Activated T-cell treated with anti-CD3 and anti-CD28 coated beads, Interleukin-2, amount 50 U/mL, for 24 hours (primary cell): ENCODE results near the gene CFAP61.
"Not testable (repeated sequence)": the region's sequence is repeated elsewhere in the genome, so short reads cannot be mapped to it uniquely, and the experiment has no call there.

Experiments used
- DNase-seq: peaks from one replicate; pipeline ENCODE4 v3.0.0-alpha.2; 2020
- H3K27ac Mint-ChIP-seq: 2 replicates; pipeline ENCODE4 v1.8.0; 2020; ENCODE audit warnings: mild to moderate bottlenecking, mixed read lengths
- H3K27me3 Mint-ChIP-seq: 2 replicates; pipeline ENCODE4 v1.8.0; 2020; ENCODE audit warnings: mixed read lengths
- H3K36me3 Mint-ChIP-seq: 2 replicates; pipeline ENCODE4 v1.8.0; 2020; ENCODE audit warnings: low read depth, mixed read lengths
- H3K4me1 Mint-ChIP-seq: 2 replicates; pipeline ENCODE4 v1.8.0; 2020; ENCODE audit warnings: low read depth, mixed read lengths
- H3K4me3 Mint-ChIP-seq: 2 replicates; pipeline ENCODE4 v1.8.0; 2020; ENCODE audit warnings: mild to moderate bottlenecking, moderate library complexity, mixed read lengths
- H3K9me3 Mint-ChIP-seq: 2 replicates; pipeline ENCODE4 v1.8.0; 2020; ENCODE audit warnings: mixed read lengths

Gene CFAP61

DNA sequence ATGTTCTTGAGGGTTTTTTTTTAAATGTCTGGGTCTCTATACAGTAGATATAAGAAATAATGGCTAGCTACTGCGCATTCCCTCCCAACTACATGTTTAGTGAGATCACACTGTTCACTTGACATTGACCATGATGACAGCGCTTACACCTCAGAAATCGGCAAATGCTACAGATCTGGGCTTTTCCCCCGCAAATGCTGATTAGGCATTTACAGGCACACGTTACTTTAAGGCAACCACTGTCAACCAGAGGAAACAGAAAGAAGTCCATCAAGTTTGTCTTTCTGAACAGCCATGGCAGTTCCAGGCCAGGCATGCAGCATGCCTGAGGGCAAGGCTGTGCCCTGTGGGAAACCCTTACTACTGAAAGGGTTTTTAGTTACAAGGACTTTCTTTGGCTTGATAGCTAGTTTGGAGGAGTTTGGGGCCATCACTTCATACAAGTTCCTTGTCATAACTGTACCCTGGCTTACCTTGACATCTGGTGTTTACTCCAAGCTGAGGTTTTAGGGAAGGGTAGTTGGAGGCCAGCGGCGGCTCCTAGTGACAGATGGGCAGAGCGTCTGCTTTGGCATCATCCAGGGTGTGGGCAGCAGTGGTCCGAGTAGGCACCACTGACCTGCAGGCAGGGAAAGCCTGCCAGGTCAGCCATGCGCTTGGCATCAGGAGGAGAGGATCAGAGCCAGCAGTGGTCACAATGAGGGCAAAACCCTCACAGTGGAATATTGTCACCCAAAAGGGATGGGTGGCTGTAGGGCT lies 43.0 kb downstream of the CFAP61 start:
- peaks cover 22% of the 10 kb centered on the region for H3K27me3 Mint-ChIP-seq
- no peak overlapping the region for H3K27ac Mint-ChIP-seq
- no peak overlapping the region for H3K4me3 Mint-ChIP-seq
- no peaks in the 10 kb centered on the region for H3K9me3 Mint-ChIP-seq
- no peak for DNase-seq
- no peaks in the 10 kb centered on the region for H3K4me1 Mint-ChIP-seq
- H3K36me3 Mint-ChIP-seq: no peaks in the 10 kb centered on the region

DNA sequence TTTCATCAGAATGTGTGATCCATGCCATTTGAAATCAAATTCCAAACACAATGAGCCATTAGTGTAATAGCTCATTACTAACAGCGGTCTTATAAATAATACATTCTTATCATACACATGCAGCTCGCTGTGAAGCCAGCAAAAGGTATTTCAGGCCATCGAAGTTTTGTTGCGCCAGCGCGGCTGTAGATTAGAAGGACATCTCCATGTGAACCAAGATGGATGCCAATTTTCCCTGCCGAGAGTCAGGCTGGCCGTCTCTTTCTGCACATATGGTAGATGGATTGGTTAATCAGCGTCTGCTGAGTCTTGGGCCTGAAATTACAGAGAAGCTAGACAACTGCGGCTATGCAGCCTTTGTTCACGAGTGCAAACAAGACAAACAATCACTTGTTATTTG lies 44.1 kb downstream of the CFAP61 start:
- H3K4me3 Mint-ChIP-seq: no peak overlapping the region
- H3K4me1 Mint-ChIP-seq: no peaks in the 10 kb centered on the region
- no peak for DNase-seq
- H3K36me3 Mint-ChIP-seq: no peaks in the 10 kb centered on the region
- no peaks in the 10 kb centered on the region for H3K9me3 Mint-ChIP-seq
- H3K27me3 Mint-ChIP-seq: peaks cover 22% of the 10 kb centered on the region
- no peak overlapping the region for H3K27ac Mint-ChIP-seq

DNA sequence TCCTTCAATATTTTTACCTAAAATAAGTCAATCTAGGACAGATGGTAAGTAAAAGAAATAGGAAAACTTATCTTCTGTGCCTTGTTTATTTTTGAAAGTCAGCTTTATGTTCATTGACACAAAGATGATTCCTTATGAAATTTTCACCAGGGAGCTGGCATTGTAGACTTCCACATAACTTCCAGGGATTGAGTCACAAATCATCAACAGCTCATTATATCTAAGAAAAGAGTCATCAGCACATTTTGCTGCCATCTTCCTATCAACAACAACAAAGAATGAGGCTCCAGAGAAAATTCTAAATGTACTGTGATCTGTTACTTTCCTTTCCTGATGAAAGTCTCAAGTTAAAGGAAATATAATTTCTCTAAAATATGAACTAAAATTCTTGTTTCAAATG lies 48.5 kb downstream of the CFAP61 start:
- Mint-ChIP-seq H3K9me3 (no peaks in the 10 kb centered on the region), H3K4me1 (no peaks in the 10 kb centered on the region), H3K36me3 (no peaks in the 10 kb centered on the region), H3K27ac (no peak overlapping the region), H3K27me3 (peaks cover 10% of the 10 kb centered on the region), H3K4me3 (no peak overlapping the region)
- no peak for DNase-seq

DNA sequence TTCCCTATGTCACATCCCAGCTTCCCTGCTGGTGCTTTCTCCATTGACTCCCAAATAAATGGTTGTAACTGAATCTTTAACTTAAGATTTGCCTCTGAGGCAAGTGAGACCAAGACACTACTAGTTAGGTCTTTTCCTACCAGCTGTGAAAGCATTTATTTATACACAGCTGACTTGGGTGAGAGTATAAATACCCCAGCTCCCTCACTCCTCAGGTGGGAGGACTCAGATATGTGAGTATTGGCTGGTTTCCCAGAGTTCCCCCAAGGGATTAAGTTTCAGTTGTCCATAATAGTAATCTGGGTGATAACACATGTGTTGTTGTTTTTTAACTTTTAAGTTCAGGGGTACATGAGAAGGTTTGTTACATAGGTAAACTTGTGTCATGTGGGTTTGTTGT lies 49.8 kb downstream of the CFAP61 start:
- H3K4me3 Mint-ChIP-seq: no peak overlapping the region
- H3K36me3 Mint-ChIP-seq: no peaks in the 10 kb centered on the region

DNA sequence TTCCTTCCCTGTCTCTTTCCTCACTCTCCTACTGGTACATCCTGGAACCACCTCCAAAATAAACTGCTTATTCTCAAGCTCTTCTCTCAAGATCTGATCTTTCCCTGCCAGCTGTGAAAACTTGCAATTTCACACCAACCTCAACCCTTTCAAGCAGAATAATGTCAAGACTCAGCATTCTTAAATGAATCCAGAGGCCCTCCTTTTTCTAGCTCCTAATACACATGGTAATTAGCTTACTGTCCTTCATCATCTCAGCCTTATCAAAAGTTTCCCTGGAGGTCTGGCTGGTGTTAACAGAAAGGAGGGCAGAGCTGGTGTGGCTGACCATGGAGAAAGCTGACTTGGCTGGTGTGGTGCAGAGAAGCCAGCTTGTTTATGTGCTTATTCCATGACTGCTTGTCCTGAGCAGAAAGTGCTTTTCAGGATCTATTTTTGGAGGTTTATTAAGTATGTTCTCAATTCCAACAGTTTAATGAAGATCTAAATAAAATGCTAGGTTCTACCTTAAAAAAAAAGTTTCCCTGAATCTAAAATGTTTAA lies 50.5 kb downstream of the CFAP61 start:
- Mint-ChIP-seq H3K9me3 (no peaks in the 10 kb centered on the region), H3K4me3 (no peak overlapping the region), H3K27ac (no peak overlapping the region), H3K36me3 (no peaks in the 10 kb centered on the region), H3K4me1 (no peaks in the 10 kb centered on the region), H3K27me3 (peaks cover 13% of the 10 kb centered on the region)
- no peak for DNase-seq

More for the DNA sequence above, 49.8 kb downstream of the CFAP61 start:
- H3K27ac Mint-ChIP-seq: no peak overlapping the region
- no peaks in the 10 kb centered on the region for H3K4me1 Mint-ChIP-seq
- no peaks in the 10 kb centered on the region for H3K9me3 Mint-ChIP-seq
- DNase-seq: no peak
- peaks cover 16% of the 10 kb centered on the region for H3K27me3 Mint-ChIP-seq

DNA sequence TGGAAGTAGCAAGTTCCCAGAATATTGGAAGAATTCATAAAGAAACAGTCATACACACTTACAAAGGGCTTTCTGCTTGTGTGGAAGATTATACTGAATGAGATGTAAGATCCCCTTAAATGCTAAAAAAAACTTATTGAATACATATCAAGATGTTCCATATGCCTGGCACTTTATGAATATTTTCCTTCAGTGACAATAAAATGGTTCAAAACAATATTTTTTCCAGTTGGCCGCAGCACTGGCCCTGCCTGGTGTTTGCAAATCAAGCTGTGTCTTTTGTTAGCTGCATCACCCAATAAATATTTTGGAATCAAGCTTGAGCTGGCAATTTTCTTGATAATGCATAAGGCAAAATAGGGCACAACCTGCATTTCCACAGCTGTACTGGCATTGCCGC lies 51.2 kb downstream of the CFAP61 start:
- Mint-ChIP-seq H3K9me3 (no peaks in the 10 kb centered on the region), H3K36me3 (no peaks in the 10 kb centered on the region), H3K4me1 (no peaks in the 10 kb centered on the region), H3K27me3 (peaks cover 11% of the 10 kb centered on the region), H3K27ac (no peak overlapping the region), H3K4me3 (no peak overlapping the region)
- no peak for DNase-seq

DNA sequence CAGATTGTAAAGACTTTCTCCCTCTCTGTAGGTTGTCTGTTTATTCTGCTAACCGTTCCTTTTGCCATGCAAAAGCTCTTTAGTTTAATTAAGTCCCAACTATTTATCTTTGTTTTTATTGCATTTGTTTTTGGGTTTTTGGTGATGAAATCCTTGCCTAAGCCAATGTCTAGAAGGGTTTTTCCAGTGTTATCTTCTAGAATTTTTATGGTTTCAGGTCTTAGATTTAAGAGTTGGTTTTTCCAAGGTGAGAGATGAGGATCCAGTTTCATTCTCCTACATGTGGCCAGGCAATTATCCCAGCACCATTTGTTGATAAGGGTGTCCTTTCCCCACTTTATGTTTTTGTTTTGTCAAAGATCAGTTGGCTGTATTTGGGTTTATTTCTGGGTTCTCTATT lies 70.9 kb downstream of the CFAP61 start:
- not testable (repeated sequence) for H3K4me1 Mint-ChIP-seq, DNase-seq, H3K9me3 Mint-ChIP-seq, H3K36me3 Mint-ChIP-seq, H3K4me3 Mint-ChIP-seq, H3K27ac Mint-ChIP-seq
- peaks cover 42% of the 10 kb centered on the region for H3K27me3 Mint-ChIP-seq

DNA sequence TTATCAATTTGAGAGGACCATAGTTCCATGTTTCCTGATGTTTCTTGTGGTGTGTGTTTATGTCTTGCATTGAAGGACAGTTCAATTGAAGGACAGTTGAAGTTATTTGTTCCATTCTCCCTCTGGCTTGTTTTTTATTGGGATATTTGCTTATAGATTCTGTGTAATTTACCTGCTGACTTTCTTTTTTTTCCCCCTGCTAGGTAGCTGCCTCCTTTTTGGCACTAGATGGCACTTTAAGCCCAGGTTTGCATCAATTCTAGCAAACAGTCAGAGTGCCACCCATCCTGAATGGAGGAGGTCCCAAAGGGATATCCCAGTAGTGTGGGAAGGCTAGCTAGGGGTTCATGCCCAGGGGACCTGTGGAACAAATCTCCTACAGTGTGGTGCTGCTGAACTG lies 78.1 kb downstream of the CFAP61 start:
- Mint-ChIP-seq H3K27ac (no peak overlapping the region), H3K4me3 (no peak overlapping the region), H3K4me1 (no peaks in the 10 kb centered on the region), H3K27me3 (peaks cover 45% of the 10 kb centered on the region), H3K9me3 (peaks cover 9% of the 10 kb centered on the region), H3K36me3 (no peaks in the 10 kb centered on the region)
- DNase-seq: no peak

DNA sequence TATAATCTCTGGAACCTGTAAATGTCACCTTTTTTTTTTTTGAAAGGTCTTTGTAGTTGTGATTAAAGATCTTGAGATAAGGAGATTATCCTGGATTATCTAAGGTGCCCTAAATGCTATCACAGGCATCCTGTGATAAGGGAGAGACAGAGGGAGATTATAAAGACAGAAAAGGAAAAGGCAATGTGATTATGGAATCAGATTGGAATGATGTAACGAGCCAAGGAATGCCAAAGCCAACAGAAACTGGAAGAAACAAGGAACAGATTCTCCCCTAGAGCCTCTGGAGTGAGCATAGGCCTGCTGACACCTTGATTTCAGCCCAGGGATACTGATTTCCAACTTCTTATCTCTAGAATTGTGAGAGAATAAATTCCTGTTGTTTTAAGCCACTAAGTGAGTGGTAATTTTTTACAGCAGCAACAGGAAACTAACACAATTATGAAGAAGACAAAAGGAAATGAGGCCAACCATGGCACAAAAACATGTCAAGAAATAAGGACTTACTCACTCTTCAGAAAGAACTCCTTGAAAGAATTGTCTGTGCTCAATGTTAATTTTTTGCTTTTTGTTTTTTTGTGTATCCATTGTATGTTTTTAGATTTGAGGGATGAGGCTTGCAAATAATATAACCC lies 82.7 kb downstream of the CFAP61 start:
- Mint-ChIP-seq H3K4me1 (no peaks in the 10 kb centered on the region), H3K36me3 (no peaks in the 10 kb centered on the region), H3K27ac (no peak overlapping the region), H3K27me3 (peaks cover 18% of the 10 kb centered on the region), H3K9me3 (peaks cover 7% of the 10 kb centered on the region), H3K4me3 (no peak overlapping the region)
- DNase-seq: no peak

DNA sequence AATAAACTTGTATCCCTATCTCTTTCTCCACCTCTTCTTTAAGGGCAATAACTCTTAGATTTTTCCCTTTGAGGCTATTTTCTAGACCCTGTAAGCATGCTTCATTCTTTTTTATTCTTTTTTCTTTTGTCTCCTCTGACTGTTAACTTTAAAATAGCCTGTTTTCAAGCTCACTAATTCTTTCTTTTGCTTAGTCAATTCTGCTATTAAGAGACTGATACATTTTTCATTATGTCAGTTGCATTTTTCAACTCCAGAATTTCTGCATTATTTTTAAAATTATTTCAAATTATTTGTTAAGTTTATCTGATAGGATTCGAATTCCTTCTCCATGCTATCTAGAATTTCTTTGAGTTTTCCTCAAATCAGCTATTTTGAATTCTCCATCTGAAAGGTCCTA lies 84.0 kb downstream of the CFAP61 start:
- Mint-ChIP-seq H3K4me3 (no peak overlapping the region), H3K27me3 (peaks cover 10% of the 10 kb centered on the region), H3K27ac (no peak overlapping the region), H3K4me1 (no peaks in the 10 kb centered on the region), H3K36me3 (no peaks in the 10 kb centered on the region), H3K9me3 (peaks cover 3% of the 10 kb centered on the region)
- DNase-seq: no peak

DNA sequence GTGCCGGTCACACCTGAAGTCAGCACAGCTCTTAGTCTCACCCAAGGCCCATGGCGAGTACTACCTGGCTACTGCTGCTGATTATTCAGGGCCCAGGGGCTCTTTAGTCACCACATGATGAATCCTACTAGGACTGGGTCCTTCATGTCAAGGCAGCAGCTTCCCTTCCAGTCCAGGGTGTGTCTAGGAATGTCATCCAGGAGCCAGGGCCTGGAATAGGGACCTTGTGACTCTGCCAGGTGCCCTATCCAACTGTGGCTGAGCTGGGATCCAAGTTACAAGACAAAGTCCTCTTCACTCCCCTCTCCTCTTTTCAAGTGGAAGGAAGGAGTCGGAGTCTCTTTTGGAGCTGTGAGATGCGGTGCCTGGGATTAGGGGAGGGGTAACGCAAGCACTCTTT lies 85.5 kb downstream of the CFAP61 start:
- Mint-ChIP-seq H3K27me3 (peaks cover 6% of the 10 kb centered on the region), H3K36me3 (no peaks in the 10 kb centered on the region), H3K4me1 (no peaks in the 10 kb centered on the region), H3K27ac (no peak overlapping the region), H3K4me3 (no peak overlapping the region), H3K9me3 (peaks cover 3% of the 10 kb centered on the region)
- no peak for DNase-seq

DNA sequence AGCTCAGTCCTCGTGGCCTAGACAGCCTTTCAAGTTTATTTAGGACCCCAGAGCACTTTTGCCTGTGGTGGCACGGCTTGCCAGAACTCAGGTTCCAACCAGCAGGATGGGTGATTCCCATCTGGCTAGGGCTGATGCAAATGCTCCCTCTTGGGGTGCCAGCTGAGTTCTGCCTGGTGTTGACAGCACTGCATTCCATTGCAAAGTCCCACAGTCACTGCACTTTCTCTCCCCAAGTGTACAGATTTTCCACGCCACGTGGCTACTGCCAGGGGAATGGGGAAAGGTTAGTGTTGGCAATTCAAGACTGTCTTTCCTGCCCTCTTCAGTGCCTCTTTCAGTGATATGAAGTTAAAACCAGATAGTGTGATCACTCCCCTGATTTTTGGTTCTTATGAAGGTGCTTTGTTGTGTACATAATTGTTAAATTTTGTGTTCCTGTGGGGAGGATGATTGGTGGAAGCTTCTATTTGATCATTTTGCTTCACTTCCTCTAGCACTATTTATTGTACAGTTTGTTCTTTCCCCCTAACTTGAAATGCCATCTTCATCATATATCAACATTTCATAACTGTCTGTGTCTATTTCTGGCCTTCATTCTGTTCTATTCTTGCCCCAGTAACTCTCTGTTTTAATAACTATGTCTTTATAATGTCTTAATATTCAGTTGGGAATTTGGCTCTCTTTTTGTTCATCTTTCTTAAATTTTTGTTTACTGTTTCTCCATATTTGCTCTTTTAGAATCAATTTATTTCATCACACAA lies 86.2 kb downstream of the CFAP61 start:
- H3K9me3 Mint-ChIP-seq: peaks cover 3% of the 10 kb centered on the region
- no peak overlapping the region for H3K27ac Mint-ChIP-seq
- H3K4me1 Mint-ChIP-seq: no peaks in the 10 kb centered on the region
- no peaks in the 10 kb centered on the region for H3K36me3 Mint-ChIP-seq
- peaks cover 2% of the 10 kb centered on the region for H3K27me3 Mint-ChIP-seq
- no peak for DNase-seq
- no peak overlapping the region for H3K4me3 Mint-ChIP-seq

DNA sequence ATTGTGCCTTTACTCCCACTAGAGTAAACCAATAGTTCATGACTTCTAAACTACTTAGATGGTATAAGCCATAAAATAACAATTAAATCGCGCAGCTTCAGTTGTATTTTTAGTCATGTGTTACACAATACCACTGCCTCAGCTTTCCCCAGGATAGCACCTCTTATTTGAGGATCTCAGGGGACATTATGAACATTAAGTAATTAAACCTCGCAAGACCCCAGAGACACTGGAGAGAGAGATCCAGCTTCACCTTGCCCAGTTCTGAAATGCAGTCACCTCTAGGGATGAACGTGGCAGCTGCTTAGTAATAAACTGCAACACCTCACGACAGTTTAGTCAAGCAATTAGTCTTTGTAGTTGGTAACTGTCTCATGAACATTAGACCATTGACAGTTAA lies 87.1 kb downstream of the CFAP61 start:
- no peaks in the 10 kb centered on the region for H3K36me3 Mint-ChIP-seq
- peaks cover 2% of the 10 kb centered on the region for H3K27me3 Mint-ChIP-seq
- H3K4me3 Mint-ChIP-seq: no peak overlapping the region
- DNase-seq: no peak
- H3K4me1 Mint-ChIP-seq: no peaks in the 10 kb centered on the region
- peaks cover 3% of the 10 kb centered on the region for H3K9me3 Mint-ChIP-seq
- H3K27ac Mint-ChIP-seq: no peak overlapping the region

DNA sequence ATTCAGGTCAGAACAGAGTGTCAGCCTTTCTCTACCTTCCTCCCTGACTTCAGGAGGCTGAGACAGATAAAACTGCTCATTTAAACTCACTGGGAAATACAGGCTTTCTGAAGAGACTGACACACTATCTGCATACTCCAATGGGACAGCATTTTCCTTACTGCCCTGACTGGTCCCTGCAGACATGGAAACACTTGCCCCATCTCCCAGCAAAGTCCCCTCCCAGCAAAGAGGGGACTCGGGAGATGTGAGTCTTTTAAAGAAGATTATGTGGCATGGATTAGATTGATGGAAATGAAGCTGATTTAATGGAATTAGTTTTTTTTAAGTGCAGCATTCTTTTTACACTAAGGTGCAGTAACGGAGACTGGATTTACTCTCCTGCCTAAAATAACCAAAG lies 90.8 kb downstream of the CFAP61 start:
- Mint-ChIP-seq H3K9me3 (no peaks in the 10 kb centered on the region), H3K36me3 (no peaks in the 10 kb centered on the region), H3K4me3 (no peak overlapping the region), H3K4me1 (no peaks in the 10 kb centered on the region), H3K27ac (no peak overlapping the region), H3K27me3 (peaks cover 3% of the 10 kb centered on the region)
- DNase-seq: no peak

DNA sequence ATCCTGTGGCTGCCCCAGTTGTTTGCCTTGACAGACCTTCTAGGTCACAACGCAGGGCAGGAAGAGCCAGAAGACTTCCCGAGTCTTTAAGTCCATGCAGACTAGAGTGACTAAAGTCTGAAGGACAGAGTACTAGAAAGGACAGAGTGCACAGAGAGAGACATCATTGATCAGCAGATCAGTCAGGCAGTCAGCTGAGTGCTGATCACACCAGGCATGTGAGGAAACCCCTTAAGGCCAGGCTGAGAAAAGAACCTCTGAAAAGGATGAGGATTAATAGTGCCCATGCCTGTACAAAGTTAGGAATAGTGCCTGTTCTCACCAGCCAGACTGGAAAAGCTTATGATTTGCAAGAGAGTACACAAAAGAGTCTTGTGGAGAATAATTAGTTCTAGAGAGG lies 91.3 kb downstream of the CFAP61 start:
- no peak overlapping the region for H3K4me3 Mint-ChIP-seq
- peaks cover 8% of the 10 kb centered on the region for H3K27me3 Mint-ChIP-seq
- DNase-seq: no peak
- no peaks in the 10 kb centered on the region for H3K36me3 Mint-ChIP-seq
- H3K9me3 Mint-ChIP-seq: no peaks in the 10 kb centered on the region
- no peaks in the 10 kb centered on the region for H3K4me1 Mint-ChIP-seq
- H3K27ac Mint-ChIP-seq: no peak overlapping the region
